GM20000 (cell line): Measurements from ENCODE around the gene CCDC30.
"Not testable (repeated sequence)": the region's sequence is repeated elsewhere in the genome, so short reads cannot be mapped to it uniquely, and the experiment has no call there.

Source experiments
- DNase-seq: peaks from one replicate; pipeline ENCODE4 v3.0.0; 2012; ENCODE audit warnings: low spot score
- TF ChIP-seq, protein P1 (sequence below): IDR thresholded peaks from 2 replicates; pipeline ENCODE4 v1.5.1; 2012; ENCODE audit warnings: mild to moderate bottlenecking, control low read depth; ENCODE audit errors: extremely low read depth, missing control alignments

The CCDC30 gene

DNA sequence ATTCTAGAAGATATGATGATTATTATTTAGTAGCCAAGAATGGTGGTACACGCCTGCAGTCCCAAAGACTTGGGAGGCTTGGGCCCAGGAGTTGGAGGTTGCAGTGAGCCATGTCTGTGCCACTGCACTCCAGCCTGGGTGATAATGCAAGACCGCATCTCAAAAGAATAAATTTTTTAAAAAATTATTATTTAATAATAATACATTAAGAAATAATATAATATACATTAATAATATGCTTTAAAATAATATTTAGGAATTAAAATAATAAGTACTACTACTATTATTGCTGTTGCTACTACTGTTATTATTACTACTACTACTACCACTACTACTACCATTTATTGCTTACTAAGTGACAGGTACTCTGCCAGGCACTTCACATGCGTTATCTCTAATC lies 27.2 kb downstream of the CCDC30 start:
- DNase-seq: no peak
- TF ChIP-seq, protein P1, sequence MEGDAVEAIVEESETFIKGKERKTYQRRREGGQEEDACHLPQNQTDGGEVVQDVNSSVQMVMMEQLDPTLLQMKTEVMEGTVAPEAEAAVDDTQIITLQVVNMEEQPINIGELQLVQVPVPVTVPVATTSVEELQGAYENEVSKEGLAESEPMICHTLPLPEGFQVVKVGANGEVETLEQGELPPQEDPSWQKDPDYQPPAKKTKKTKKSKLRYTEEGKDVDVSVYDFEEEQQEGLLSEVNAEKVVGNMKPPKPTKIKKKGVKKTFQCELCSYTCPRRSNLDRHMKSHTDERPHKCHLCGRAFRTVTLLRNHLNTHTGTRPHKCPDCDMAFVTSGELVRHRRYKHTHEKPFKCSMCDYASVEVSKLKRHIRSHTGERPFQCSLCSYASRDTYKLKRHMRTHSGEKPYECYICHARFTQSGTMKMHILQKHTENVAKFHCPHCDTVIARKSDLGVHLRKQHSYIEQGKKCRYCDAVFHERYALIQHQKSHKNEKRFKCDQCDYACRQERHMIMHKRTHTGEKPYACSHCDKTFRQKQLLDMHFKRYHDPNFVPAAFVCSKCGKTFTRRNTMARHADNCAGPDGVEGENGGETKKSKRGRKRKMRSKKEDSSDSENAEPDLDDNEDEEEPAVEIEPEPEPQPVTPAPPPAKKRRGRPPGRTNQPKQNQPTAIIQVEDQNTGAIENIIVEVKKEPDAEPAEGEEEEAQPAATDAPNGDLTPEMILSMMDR: no peak

DNA sequence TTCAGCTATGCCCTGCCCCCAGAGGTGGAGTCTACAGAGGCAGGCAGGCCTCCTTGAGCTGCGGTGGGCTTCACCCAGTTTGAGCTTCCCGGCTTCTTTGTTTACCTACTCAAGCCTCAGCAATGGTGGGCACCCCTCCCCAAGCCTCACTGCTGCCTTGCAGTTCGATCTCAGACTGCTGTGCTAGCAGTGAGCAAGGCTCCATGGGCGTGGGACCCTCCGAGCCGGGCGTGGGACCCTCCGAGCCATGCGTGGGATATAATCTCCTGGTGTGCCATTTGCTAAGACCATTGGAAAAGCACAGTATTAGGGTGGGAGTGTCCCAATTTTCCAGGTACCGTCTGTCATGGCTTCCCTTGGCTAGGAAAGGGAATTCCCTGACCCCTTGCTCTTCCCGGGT lies 38.9 kb downstream of the CCDC30 start:
- DNase-seq: not testable (repeated sequence)

DNA sequence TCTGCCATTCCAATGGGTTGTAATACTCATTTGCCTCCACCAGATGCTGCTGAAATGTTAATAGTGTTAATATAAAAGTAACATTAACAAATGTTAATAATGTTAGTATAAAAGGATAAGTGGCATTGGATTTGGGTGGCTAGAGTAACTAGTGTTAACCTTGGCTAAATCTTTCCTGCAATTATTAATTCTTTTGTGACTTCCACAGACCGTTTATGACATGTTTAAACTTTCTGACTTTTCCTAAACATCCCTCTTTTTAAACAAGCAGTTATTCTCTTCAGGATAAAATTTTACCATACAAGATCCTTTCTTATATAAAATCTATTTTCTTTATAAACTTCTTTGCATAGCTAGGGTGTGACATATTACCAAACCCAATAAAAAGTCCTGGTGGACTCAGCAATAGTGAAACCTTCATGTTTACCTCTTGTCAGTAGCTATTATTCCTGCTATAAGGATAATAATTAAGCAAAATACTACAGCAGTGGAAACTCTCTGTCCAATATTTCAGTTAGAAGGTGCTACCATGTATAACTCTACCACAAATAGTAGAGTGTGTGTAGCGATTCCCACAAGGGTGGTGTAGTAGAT lies 41.5 kb downstream of the CCDC30 start:
- DNase-seq: no peak
- TF ChIP-seq, protein P1: no peak

DNA sequence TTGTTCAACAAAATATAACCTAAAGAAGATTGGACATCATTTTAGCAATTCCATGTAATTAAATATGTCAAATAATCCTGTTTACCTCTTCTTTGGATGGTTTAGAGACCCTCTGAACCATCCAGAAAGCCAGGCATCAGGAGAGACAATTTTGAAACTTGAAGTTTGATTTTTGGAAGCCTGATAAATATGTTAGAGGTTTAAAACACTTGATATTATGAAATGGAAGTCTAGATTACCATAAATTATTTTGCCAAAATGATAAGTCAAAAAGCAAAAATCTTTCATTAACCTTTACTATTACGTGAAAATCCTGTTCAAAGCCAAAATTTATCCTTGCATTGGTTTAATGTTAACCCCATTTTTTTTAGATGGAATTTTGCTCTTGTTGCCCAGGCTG lies 43.5 kb downstream of the CCDC30 start:
- TF ChIP-seq, protein P1: no peak
- no peak for DNase-seq

DNA sequence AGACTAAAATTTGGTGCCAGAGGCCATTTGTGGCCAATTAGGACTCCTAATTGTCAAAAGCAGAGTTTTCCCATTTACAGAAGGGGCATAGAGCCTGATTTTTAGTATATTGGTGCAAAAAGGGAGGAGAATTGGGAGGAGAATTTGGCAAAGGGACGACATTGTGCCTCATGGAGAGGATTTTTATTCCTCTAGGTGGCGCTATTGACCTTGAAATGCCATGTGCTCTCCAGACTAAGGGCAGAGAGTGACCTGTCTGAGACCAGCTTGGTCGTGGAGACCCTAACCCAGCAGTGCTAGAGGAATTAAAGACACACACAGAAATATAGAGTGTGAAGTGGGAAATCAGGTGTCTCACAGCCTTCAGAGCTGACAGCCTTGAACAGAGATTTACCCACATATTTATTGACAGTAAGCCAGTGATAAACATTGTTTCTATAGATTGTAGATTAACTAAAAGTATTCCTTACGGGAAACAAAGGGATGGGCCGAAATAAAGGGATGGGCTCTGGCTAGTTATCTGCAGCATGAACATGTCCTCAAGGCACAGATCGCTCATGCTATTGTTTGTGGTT lies 48.6 kb downstream of the CCDC30 start:
- not testable (repeated sequence) for DNase-seq

DNA sequence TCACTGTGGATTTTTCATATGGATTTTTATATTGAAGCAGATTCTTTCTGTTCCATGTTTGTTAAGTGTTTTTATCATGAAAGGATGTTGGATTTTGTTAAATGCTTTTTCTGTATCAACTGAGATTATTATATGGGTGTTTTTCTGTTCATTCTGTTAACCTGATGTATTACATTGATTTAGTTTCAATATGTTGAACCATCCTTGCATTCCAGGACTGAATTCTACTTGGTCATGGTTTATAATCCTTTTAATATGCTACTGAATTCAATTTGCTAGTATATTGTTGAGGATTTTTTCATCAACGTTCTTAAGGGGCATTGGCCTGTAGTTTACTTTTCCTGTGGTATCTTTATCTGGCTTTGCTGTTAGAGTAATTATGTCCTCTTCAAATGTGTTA lies 55.8 kb downstream of the CCDC30 start:
- no peak for DNase-seq
- TF ChIP-seq, protein P1: no peak

DNA sequence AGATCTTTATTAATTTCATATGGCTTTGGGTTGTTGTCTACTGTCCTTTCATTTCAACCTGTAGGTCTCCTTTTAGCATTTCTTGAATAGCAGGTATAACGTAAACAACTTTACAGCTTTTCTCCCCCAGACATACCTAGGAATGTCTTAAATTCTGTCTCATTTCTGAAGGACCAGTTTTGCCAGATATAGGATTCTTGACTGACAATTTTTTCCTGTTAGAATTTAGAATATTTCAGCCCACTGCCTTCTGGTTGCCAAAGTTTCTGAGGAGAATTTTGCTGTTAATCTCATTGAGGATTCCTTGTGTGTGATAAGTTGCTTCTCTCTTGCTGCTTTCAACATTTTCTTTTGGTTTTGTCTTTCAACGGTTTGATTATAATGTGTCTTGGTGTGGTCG lies 60.1 kb downstream of the CCDC30 start:
- TF ChIP-seq, protein P1: no peak
- DNase-seq: no peak

DNA sequence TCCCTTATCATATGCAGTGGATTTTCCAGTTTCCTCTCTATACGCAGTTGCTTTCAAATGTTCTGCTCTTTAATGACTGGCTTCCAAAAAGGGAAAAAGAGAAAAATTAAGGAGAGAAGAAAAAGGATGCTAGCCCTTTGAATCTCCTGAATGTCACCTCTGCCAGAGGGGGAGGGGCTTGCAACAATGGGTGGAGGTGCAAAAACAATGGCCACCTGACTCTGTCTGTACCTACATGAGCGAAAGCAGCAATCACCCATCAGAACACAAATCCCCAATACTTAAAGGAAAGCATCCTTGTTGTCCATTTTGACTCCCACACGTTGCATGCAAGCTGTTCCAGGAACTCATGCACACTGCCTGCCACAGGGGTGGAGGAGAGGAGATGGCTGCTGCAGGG lies 61.2 kb downstream of the CCDC30 start:
- TF ChIP-seq, protein P1: no peak
- DNase-seq: no peak
